ENCODE data around the gene UBE2C.

- TF ChIP-seq CTCF (IDR thresholded peaks at IDR 0.05) (no peak), EZH2 (IDR thresholded peaks at IDR 0.05; ENCODE audit: borderline replicate concordance, insufficient read depth, low read depth, low read length, poor library complexity, severe bottlenecking) (no peak)
Measured at GRCh38 chr20:45816951-45817350, 4.5 kb downstream of the UBE2C start.
